Activated CD8-positive, alpha-beta T cell treated with anti-CD3 and anti-CD28 coated beads for 36 hours (primary cell): ENCODE measurements around the gene CCDC13. TPM values are rescaled to one million over a fixed set of nuclear protein-coding genes. Genes with fewer than 3 reads are reported as not detected.

Experiments
- ATAC-seq: fragments of 200-7000 bp; cut with Tn5 transposase; one replicate; pipeline ENCODE4 v1.10.0; 2021; ENCODE audit warnings: mild to moderate bottlenecking, moderate library complexity
- CTCF ChIA-PET: fragments of 350-600 bp; sonication (Branson Sonifier 250); formaldehyde crosslinking; loops from one replicate; lab custom pipeline; 2021; ENCODE audit warnings: antibody characterized with exemption; lab: Charles Lee
- POLR2A ChIA-PET: fragments of 350-600 bp; sonication (Branson Sonifier 250); formaldehyde crosslinking; loops from one replicate; lab custom pipeline; 2021; ENCODE audit warnings: antibody characterized with exemption; lab: Charles Lee
- DNase-seq: peaks from one replicate; pipeline ENCODE4 v3.0.0-alpha.2; 2020
- H3K27ac Mint-ChIP-seq: one replicate; pipeline ENCODE4 v1.8.0; 2021; ENCODE audit warnings: mild to moderate bottlenecking, mixed read lengths
- H3K27me3 Mint-ChIP-seq: one replicate; pipeline ENCODE4 v1.8.0; 2021; ENCODE audit warnings: mixed read lengths
- H3K36me3 Mint-ChIP-seq: one replicate; pipeline ENCODE4 v1.8.0; 2021; ENCODE audit warnings: low read depth, mixed read lengths
- H3K4me1 Mint-ChIP-seq: one replicate; pipeline ENCODE4 v1.8.0; 2021; ENCODE audit warnings: low read depth, mixed read lengths
- H3K4me3 Mint-ChIP-seq: one replicate; pipeline ENCODE4 v1.8.0; 2021; ENCODE audit warnings: mild to moderate bottlenecking, moderate library complexity, mixed read lengths
- H3K9me3 Mint-ChIP-seq: one replicate; pipeline ENCODE4 v1.8.0; 2021; ENCODE audit warnings: mixed read lengths
- CTCF ChIP-seq: fragments of 200-600 bp; IDR thresholded peaks from one replicate; pipeline ENCODE4 v1.8.0; 2022; ENCODE audit warnings: antibody characterized with exemption, mild to moderate bottlenecking
- intact Hi-C: fragments of 100-400 bp; cut with micrococcal nuclease; formaldehyde crosslinking; loops from one replicate; pipeline ENCODE4 v1.10.0; 2022
- total RNA-seq, 2 experiments: library from RNA; stranded (reverse); gene quantifications; one replicate each; pipeline ENCODE4 v1.2.3, GENCODE V29; 2021

Gene CCDC13
- total RNA-seq, 2 experiments from 2014 or later, result 0.29 TPM; not detected in 1

- TF ChIP-seq CTCF, result no peak
- POLR2A ChIA-PET, result no interaction called here
- Mint-ChIP-seq H3K27ac (no peak overlapping the region), H3K4me3 (no peak overlapping the region), H3K27me3 (peaks cover 2% of the 10 kb centered on the region), H3K9me3 (no peaks in the 10 kb centered on the region), H3K36me3 (no peaks in the 10 kb centered on the region), H3K4me1 (no peaks in the 10 kb centered on the region)
- intact Hi-C loops, result no loop called here
- DNase-seq (no peak), ATAC-seq (peak; percentile 27)
- CTCF ChIA-PET, result interaction anchor here (1.1 to 1.3 kb wide), 2 partner anchors 19 to 22 kb away, joined by 3 to 5 read pairs; no protein-coding TSS in a partner anchor
Measured at GRCh38 chr3:42763021-42763420, 10.0 kb downstream of the CCDC13 start.

- no peak for ATAC-seq
- no peak overlapping the region for H3K4me3 Mint-ChIP-seq
- no peaks in the 10 kb centered on the region for H3K4me1 Mint-ChIP-seq
- no peaks in the 10 kb centered on the region for H3K9me3 Mint-ChIP-seq
- intact Hi-C loops, result no loop called here
- H3K27ac Mint-ChIP-seq, result no peak overlapping the region
- DNase-seq, result no peak
- POLR2A ChIA-PET, result no interaction called here
- CTCF ChIA-PET, result interaction anchor here (0.8 to 1.3 kb wide), 3 partner anchors 11 to 21 kb away, joined by 3 to 5 read pairs (median 3); no protein-coding TSS in a partner anchor
- TF ChIP-seq CTCF, result no peak
- H3K36me3 Mint-ChIP-seq, result no peaks in the 10 kb centered on the region
- H3K27me3 Mint-ChIP-seq, result peaks cover 2% of the 10 kb centered on the region
Measured at GRCh38 chr3:42762046-42762724, 10.9 kb downstream of the CCDC13 start.

GRCh38 chr3:42758126-42758525 lies 14.9 kb downstream of the CCDC13 start:
- DNase-seq, result no peak
- no peak for ATAC-seq
- Mint-ChIP-seq H3K36me3 (no peaks in the 10 kb centered on the region), H3K27ac (no peak overlapping the region), H3K9me3 (no peaks in the 10 kb centered on the region), H3K27me3 (peaks cover 2% of the 10 kb centered on the region), H3K4me1 (no peaks in the 10 kb centered on the region), H3K4me3 (no peak overlapping the region)
- no peak for TF ChIP-seq CTCF
- CTCF ChIA-PET, result interaction anchor here (0.9 to 4.0 kb wide), 3 partner anchors 13 to 45 kb away, joined by 4 to 23 read pairs (median 4); no protein-coding TSS in a partner anchor
- POLR2A ChIA-PET, result no interaction called here
- intact Hi-C loops, result no loop called here

- CTCF ChIA-PET, result interaction anchor here (1.1 to 4.0 kb wide), 2 partner anchors 12 to 47 kb away, joined by 4 to 23 read pairs; no protein-coding TSS in a partner anchor
- intact Hi-C loops, result no loop called here
- POLR2A ChIA-PET, result no interaction called here
- no peak overlapping the region for H3K27ac Mint-ChIP-seq
- no peaks in the 10 kb centered on the region for H3K4me1 Mint-ChIP-seq
- H3K9me3 Mint-ChIP-seq, result no peaks in the 10 kb centered on the region
- DNase-seq (no peak), ATAC-seq (no peak)
- no peak for TF ChIP-seq CTCF
- H3K4me3 Mint-ChIP-seq, result no peak overlapping the region
- no peaks in the 10 kb centered on the region for H3K36me3 Mint-ChIP-seq
- peaks cover 2% of the 10 kb centered on the region for H3K27me3 Mint-ChIP-seq
Measured at GRCh38 chr3:42756681-42757213, 16.3 kb downstream of the CCDC13 start.
